Colonic mucosa (tissue), 4 donors: Measurements from ENCODE around the gene OTOGL. TPM values are rescaled to one million over a fixed set of nuclear protein-coding genes. Genes with fewer than 3 reads are reported as not detected.
"Not testable (repeated sequence)": the region's sequence is repeated elsewhere in the genome, so short reads cannot be mapped to it uniquely, and the experiment has no call there.

Experiments used
- DNase-seq: peaks from one replicate; pipeline ENCODE4 v3.0.0-alpha.2; 2020
- H3K27ac ChIP-seq: fragments of 200-600 bp; one replicate; pipeline ENCODE4 v1.8.0; 2021
- H3K27me3 ChIP-seq: fragments of 200-600 bp; one replicate; pipeline ENCODE4 v1.8.0; 2021
- H3K36me3 ChIP-seq: fragments of 200-600 bp; one replicate; pipeline ENCODE4 v1.8.0; 2021
- H3K4me1 ChIP-seq: fragments of 200-600 bp; one replicate; pipeline ENCODE4 v1.8.0; 2021; ENCODE audit warnings: mild to moderate bottlenecking
- H3K4me3 ChIP-seq: fragments of 200-600 bp; one replicate; pipeline ENCODE4 v1.8.0; 2021
- H3K9ac ChIP-seq, 2 donors: one replicate each; pipeline ENCODE4 v1.7.0; 2013; ENCODE audit warnings: control low read depth in 2 of 2, low read depth in 2 of 2, low read length in 2 of 2
- H3K9me3 ChIP-seq: fragments of 200-600 bp; one replicate; pipeline ENCODE4 v1.8.0; 2021
- intact Hi-C: fragments of 100-400 bp; cut with DNase I; formaldehyde crosslinking; loops from one replicate; pipeline ENCODE4 v1.14.1; 2022
- total RNA-seq, 2 donors: library from RNA; stranded (reverse); fragmentation: NEBNext Ultra II Directional in 1 of 2; extraction: Animal tissue kit (Norgen Biotek cat#: 25700) in 1 of 2; gene quantifications; one replicate each; pipeline ENCODE4 v1.2.1, GENCODE V29; 2021
- TF ChIP-seq, protein P1 (sequence below): fragments of 200-600 bp; IDR thresholded peaks from one replicate; pipeline ENCODE4 v1.8.0; 2022; ENCODE audit warnings: antibody characterized with exemption, mild to moderate bottlenecking
- donor health status: healthy.
- donor health status: DM: no; HTN: no; CAD: no.
- donor health status: DM: no; HTN: no; CAD: no.

OTOGL gene
- total RNA-seq, 2 donors from 2014 or later, result 0.08 to 0.27 TPM

DNA sequence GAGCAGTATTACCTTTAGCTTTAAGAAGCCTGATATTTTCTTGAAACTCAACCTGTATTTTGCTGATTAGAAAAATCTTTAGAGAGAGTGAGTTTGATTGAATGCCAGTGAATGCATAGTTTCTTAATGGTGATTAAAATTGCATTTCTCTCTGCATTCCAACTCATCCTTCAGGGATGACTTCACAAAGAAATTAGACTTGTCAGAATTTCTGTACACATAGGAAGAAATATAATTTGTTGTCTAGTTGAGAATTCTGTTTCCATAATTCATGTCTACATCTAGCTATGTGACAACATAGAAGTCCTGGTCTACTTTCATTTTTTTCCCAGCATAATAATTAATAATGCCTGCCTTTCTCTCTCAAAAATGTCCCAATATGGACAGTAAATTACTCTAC lies 136.6 kb downstream of the OTOGL start:
- Histone ChIP-seq H3K9me3 (no peaks in the 10 kb centered on the region), H3K36me3 (no peaks in the 10 kb centered on the region), H3K27me3 (no peaks in the 10 kb centered on the region), H3K27ac (no peak overlapping the region), H3K9ac (no peak overlapping the region), H3K4me3 (no peak overlapping the region), H3K4me1 (no peaks in the 10 kb centered on the region)
- TF ChIP-seq, protein P1, sequence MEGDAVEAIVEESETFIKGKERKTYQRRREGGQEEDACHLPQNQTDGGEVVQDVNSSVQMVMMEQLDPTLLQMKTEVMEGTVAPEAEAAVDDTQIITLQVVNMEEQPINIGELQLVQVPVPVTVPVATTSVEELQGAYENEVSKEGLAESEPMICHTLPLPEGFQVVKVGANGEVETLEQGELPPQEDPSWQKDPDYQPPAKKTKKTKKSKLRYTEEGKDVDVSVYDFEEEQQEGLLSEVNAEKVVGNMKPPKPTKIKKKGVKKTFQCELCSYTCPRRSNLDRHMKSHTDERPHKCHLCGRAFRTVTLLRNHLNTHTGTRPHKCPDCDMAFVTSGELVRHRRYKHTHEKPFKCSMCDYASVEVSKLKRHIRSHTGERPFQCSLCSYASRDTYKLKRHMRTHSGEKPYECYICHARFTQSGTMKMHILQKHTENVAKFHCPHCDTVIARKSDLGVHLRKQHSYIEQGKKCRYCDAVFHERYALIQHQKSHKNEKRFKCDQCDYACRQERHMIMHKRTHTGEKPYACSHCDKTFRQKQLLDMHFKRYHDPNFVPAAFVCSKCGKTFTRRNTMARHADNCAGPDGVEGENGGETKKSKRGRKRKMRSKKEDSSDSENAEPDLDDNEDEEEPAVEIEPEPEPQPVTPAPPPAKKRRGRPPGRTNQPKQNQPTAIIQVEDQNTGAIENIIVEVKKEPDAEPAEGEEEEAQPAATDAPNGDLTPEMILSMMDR, result no peak
- DNase-seq, result no peak
- intact Hi-C loops, result no loop called here

DNA sequence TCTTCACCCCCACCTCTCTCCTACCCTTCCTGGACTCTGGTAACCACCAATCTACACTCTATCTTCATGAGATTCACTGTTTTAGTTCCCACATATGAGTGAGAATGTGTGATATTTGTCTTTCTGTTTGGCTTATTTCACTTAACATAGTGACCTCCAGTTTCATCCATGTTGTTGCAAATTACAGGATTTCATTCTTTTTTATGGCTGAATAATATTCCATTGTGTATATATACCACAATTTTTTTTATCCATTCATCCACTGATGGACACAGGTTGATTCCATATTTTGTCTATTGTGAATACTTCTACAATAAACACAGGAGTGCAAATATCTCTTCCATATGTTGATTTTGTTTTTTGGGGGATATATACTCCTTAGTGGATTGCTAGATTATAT lies 140.5 kb downstream of the OTOGL start:
- intact Hi-C loops, result no loop called here
- no peak for DNase-seq
- H3K9ac ChIP-seq, result no peak overlapping the region
- no peaks in the 10 kb centered on the region for H3K27me3 ChIP-seq
- TF ChIP-seq, protein P1, result no peak
- no peaks in the 10 kb centered on the region for H3K9me3 ChIP-seq
- no peak overlapping the region for H3K4me3 ChIP-seq
- H3K27ac ChIP-seq, result no peak overlapping the region
- H3K36me3 ChIP-seq, result no peaks in the 10 kb centered on the region
- no peaks in the 10 kb centered on the region for H3K4me1 ChIP-seq

DNA sequence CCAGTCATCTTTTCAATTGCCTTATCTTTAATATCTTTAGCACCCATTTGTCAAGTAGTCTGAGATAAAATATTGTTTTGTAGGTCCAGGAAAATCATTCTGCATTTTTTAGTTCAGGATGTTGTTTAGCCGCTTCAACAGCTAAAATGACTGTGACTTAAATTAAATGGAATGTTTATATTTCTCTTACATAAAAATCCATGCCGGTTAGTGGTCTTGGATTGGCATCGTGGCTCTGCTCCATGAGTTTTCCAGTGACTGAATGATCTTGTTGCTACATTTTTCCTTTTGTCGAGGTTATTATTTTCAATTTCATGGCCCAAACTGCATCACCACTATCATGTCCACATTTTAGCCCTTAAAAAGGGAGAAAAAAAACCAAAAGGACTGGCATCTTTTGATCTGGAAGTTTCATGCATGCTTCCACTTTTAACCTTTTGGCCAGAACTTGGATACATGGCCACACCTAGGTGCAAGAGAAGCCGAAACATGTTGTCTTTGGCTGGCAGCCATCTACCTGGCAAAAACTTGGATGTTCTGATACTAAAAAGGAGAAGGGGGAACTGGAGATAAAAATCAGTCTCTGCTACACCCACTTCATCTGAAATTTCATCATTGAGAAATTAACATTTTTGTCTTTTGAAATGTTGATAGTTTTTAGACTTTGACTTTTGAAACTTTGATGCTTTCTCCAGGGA lies 142.4 kb downstream of the OTOGL start:
- DNase-seq, result no peak

DNA sequence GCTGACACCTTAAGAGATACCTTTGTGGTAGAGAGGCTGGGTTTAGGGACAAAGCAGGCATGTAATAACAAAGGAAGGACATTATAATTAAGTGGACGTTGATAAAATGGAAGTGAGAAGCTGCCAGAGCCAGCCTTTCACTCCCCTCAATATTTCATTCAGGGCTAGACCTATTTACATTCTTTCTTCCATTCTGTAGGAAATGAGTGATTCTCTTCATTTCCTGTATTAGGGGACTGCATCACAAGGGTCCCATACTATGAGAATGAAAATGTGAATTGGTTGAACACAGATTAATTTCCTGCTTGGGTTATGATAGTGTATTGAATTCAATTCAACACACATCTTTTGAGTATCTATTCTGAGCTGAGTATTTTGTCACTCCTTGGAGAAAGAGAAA lies 143.0 kb downstream of the OTOGL start:
- intact Hi-C loops, result no loop called here
- H3K9ac ChIP-seq, result no peak overlapping the region
- H3K4me1 ChIP-seq, result no peaks in the 10 kb centered on the region
- H3K27ac ChIP-seq, result no peak overlapping the region
- no peak overlapping the region for H3K4me3 ChIP-seq
- H3K36me3 ChIP-seq, result no peaks in the 10 kb centered on the region
- DNase-seq, result no peak
- no peaks in the 10 kb centered on the region for H3K9me3 ChIP-seq
- TF ChIP-seq, protein P1, result no peak
- no peaks in the 10 kb centered on the region for H3K27me3 ChIP-seq

More for the DNA sequence above, 142.4 kb downstream of the OTOGL start:
- Histone ChIP-seq H3K27me3 (no peaks in the 10 kb centered on the region), H3K4me1 (no peaks in the 10 kb centered on the region), H3K9me3 (no peaks in the 10 kb centered on the region), H3K9ac (no peak overlapping the region), H3K36me3 (no peaks in the 10 kb centered on the region), H3K4me3 (no peak overlapping the region), H3K27ac (no peak overlapping the region)
- intact Hi-C loops, result no loop called here
- TF ChIP-seq, protein P1, result no peak

DNA sequence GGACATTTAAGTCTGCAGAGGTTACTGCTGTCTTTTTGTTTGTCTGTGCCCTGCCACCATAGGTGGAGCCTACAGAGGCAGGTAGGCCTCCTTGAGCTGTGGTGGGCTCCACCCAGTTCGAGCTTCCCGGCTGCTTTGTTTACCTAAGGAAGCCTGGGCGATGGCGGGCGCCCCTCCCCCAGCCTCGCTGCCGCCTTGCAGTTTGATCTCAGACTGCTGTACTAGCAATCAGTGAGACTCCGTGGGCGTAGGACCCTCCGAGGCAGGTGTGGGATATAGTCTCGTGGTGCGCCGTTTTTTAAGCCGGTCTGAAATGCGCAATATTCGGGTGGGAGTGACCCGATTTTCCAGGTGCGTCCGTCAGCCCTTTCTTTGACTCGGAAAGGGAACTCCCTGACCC lies 150.2 kb downstream of the OTOGL start:
- H3K36me3 ChIP-seq, H3K9me3 ChIP-seq, H3K9ac ChIP-seq, H3K27me3 ChIP-seq, H3K4me3 ChIP-seq, H3K27ac ChIP-seq, H3K4me1 ChIP-seq, intact Hi-C loops: not testable (repeated sequence)
- DNase-seq, result peak; percentile 28

DNA sequence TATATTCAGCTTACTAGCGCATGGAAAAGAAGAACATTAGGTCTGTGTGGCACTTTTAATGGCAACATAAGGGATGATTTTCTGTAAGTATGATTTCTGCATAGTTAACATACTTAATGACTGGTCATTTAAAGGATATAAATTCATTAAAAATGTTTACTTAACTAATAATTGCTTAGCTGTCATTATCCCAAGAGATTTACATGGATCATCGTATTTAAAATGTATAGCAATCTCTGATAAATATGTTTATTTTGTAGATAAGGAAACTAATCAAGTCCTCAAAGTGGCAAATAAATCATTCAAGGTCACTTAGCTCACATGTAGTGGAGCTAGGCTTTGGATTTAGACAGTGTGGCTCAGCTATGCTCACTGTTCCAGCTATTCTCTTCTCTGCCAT lies 158.6 kb downstream of the OTOGL start:
- Histone ChIP-seq H3K4me3 (no peak overlapping the region), H3K36me3 (no peaks in the 10 kb centered on the region), H3K9ac (no peak overlapping the region), H3K27me3 (no peaks in the 10 kb centered on the region), H3K9me3 (no peaks in the 10 kb centered on the region), H3K4me1 (no peaks in the 10 kb centered on the region), H3K27ac (no peak overlapping the region)
- TF ChIP-seq, protein P1, result no peak
- intact Hi-C loops, result no loop called here
- DNase-seq, result no peak
